Calu3 (cell line): ENCODE data around the gene STK38. TPM values are rescaled to one million over a fixed set of nuclear protein-coding genes. Genes with fewer than 3 reads are reported as not detected.

ENCODE experiments used
- BruUV-seq: library from RNA; stranded (reverse); fragments of 400-500 nt; replicated peaks from 2 replicates; lab custom pipeline; 2021; lab: Mats Ljungman, UMichigan
- CTCF ChIA-PET: fragments of 300-600 bp; sonication (Branson Sonifier 250); formaldehyde crosslinking; loops from one replicate; lab custom pipeline; 2022; ENCODE audit warnings: antibody characterized with exemption; lab: Charles Lee
- DNase-seq: peaks from one replicate; pipeline ENCODE4 v3.0.0; 2022
- H3K27ac Mint-ChIP-seq: one replicate; pipeline ENCODE4 v1.8.0; 2022; ENCODE audit warnings: mixed read lengths; ENCODE audit not compliant: unreplicated experiment
- H3K27me3 Mint-ChIP-seq: one replicate; pipeline ENCODE4 v1.8.0; 2022; ENCODE audit warnings: mixed read lengths; ENCODE audit not compliant: unreplicated experiment
- H3K36me3 Mint-ChIP-seq: one replicate; pipeline ENCODE4 v1.8.0; 2022; ENCODE audit warnings: mild to moderate bottlenecking, moderate library complexity, mixed read lengths; ENCODE audit not compliant: insufficient read depth, unreplicated experiment
- H3K4me1 Mint-ChIP-seq: one replicate; pipeline ENCODE4 v1.8.0; 2022; ENCODE audit warnings: mild to moderate bottlenecking, low read depth, mixed read lengths; ENCODE audit not compliant: unreplicated experiment
- H3K4me3 Mint-ChIP-seq: one replicate; pipeline ENCODE4 v1.8.0; 2022; ENCODE audit warnings: mild to moderate bottlenecking, low read depth, moderate library complexity, mixed read lengths; ENCODE audit not compliant: unreplicated experiment
- H3K9me3 Mint-ChIP-seq: one replicate; pipeline ENCODE4 v1.8.0; 2022; ENCODE audit warnings: low read depth, mixed read lengths; ENCODE audit not compliant: unreplicated experiment
- intact Hi-C: fragments of 100-400 bp; cut with micrococcal nuclease; formaldehyde crosslinking; loops from one replicate; pipeline ENCODE4 v1.10.0; 2022; ENCODE audit not compliant: unreplicated experiment
- total RNA-seq: library from RNA; stranded (reverse); gene quantifications from 2 replicates; pipeline ENCODE4 v1.2.3, GENCODE V29; 2022
- TF ChIP-seq, protein P1 (sequence below): fragments of 200-600 bp; IDR thresholded peaks from one replicate; pipeline ENCODE4 v1.8.0; 2022; ENCODE audit warnings: antibody characterized with exemption; ENCODE audit not compliant: unreplicated experiment

Gene STK38
- total RNA-seq, 1 experiment from 2014 or later: 70.3 TPM

DNA sequence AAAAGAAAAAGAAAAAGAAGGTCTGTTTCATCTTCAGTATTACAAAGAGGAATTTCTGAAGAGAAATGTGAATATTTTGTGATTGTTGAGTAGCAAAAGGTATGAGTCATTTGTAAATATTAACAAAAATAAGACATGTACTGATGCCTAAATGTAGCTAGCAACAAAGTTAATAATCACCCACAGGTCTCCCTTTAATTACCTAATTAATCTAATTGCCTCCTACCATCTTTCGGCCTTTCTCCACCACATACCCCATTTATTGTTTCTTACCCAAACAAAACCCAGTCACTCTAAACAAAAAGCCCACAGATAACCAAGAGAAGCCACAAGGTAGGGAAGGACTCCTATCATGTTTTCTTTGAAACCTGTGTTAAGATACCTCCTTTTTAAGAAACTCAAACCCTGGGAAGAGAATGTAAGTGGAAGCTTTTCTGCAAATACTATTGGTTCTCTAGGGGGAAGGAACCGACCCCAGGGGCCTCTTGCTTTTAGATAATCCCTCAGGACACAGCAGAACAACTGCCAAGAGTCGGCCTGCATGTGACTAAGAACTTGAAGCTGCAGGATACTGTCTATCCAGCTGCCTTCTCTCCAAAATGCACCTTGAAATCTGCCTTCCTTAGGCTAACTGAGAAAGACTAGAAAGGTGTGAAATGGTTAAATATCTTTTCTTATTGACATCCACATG is 16.1 kb upstream of the STK38 start:
- Mint-ChIP-seq H3K4me3 (no peak overlapping the region), H3K36me3 (no peaks in the 10 kb centered on the region), H3K9me3 (peaks cover 3% of the 10 kb centered on the region), H3K4me1 (peaks cover 13% of the 10 kb centered on the region), H3K27me3 (no peaks in the 10 kb centered on the region), H3K27ac (no peak overlapping the region)
- no TSS peak for BruUV-seq
- TF ChIP-seq, protein P1, sequence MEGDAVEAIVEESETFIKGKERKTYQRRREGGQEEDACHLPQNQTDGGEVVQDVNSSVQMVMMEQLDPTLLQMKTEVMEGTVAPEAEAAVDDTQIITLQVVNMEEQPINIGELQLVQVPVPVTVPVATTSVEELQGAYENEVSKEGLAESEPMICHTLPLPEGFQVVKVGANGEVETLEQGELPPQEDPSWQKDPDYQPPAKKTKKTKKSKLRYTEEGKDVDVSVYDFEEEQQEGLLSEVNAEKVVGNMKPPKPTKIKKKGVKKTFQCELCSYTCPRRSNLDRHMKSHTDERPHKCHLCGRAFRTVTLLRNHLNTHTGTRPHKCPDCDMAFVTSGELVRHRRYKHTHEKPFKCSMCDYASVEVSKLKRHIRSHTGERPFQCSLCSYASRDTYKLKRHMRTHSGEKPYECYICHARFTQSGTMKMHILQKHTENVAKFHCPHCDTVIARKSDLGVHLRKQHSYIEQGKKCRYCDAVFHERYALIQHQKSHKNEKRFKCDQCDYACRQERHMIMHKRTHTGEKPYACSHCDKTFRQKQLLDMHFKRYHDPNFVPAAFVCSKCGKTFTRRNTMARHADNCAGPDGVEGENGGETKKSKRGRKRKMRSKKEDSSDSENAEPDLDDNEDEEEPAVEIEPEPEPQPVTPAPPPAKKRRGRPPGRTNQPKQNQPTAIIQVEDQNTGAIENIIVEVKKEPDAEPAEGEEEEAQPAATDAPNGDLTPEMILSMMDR: no peak
- intact Hi-C loops: no loop called here
- DNase-seq: no peak
- CTCF ChIA-PET: interaction anchor here (0.9 kb wide), 1 partner anchor 18 kb away, joined by 3 read pairs; no protein-coding TSS in a partner anchor

DNA sequence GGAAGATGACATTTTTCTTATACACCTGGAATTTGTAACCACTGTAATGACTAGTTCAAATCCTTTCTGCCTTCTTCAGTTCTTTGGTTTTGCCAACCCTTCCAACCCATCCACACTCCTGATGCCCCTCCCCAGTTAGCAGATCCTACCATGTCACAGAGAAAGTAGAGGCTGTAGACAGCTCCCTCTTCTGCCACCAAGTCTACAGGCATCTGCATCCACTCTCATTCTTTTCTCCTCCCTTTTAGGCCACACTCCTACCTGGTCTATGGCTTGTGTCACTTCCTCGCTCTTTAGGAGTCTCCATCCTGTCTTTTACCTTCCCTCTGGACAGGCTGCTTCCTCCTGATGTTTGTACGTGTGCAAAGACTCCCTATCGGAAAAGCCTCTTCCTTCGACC is 13.5 kb upstream of the STK38 start:
- H3K9me3 Mint-ChIP-seq: peaks cover 3% of the 10 kb centered on the region
- no peaks in the 10 kb centered on the region for H3K36me3 Mint-ChIP-seq
- H3K4me3 Mint-ChIP-seq: no peak overlapping the region
- peaks cover 18% of the 10 kb centered on the region for H3K4me1 Mint-ChIP-seq
- H3K27ac Mint-ChIP-seq: no peak overlapping the region
- intact Hi-C loops: no loop called here
- CTCF ChIA-PET: no interaction called here
- H3K27me3 Mint-ChIP-seq: no peaks in the 10 kb centered on the region
- TF ChIP-seq, protein P1: no peak
- DNase-seq: no peak
- no TSS peak for BruUV-seq

DNA sequence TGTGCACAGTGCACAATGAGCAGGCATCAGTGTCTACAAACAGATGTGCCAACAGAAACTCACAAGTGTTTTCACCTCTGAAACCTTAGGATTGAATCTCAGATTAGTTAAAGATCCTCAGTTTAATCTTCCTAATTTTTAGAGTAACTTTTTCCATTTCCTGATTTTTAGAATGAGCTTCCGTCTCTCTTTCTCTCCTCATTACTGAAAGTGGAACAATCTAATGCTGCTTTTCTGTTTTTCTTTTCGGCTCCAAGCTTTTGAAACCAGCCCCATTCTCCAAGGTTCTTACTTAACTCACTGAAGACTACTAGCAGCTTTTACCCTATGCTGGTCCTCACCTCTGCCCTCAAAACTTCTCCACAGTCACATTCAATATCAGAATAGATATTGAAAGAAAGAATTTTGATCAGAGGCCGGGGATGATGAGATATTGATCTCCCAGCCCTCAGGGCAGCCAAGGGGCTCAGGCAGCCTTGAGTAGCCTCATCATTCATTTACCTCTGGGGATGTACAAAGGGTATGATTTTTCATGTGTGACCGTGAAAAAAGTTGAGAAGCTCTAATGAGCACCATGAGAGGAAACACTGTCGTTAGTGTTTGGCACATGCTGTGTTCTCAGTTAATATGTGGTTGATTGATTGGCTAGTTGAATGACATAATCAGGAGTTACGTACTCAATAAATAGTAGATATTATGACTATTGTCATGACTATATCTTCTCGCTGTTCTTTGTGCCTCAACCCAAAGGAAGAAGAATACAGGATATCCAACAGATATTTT is 11.9 kb upstream of the STK38 start:
- intact Hi-C loops: no loop called here
- H3K27me3 Mint-ChIP-seq: no peaks in the 10 kb centered on the region
- H3K4me1 Mint-ChIP-seq: peaks cover 21% of the 10 kb centered on the region
- H3K36me3 Mint-ChIP-seq: no peaks in the 10 kb centered on the region
- no peak for DNase-seq
- BruUV-seq: no TSS peak
- H3K27ac Mint-ChIP-seq: no peak overlapping the region
- peaks cover 3% of the 10 kb centered on the region for H3K9me3 Mint-ChIP-seq
- TF ChIP-seq, protein P1: no peak
- H3K4me3 Mint-ChIP-seq: no peak overlapping the region
- CTCF ChIA-PET: no interaction called here

DNA sequence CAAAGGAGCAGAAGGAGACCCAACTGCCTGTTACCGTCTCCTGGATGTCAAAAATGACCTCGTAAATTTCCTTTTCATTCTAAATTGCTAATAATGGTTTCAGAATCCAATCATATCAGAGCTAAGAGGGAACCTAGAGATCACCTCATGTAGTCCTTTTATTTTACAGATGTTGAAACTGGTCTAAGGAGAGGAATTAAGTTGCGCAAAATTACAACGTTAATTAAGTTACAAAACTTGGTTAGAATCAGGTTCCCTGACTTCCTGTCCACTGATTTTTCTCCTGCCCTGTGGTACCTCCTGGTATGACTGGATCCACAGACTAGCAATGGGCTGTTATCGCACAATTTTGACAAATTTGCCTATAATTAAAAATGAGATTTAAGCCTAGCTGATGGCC is 9.0 kb upstream of the STK38 start:
- Mint-ChIP-seq H3K27me3 (no peaks in the 10 kb centered on the region), H3K9me3 (no peaks in the 10 kb centered on the region), H3K4me3 (no peak overlapping the region), H3K27ac (no peak overlapping the region), H3K4me1 (peaks cover 8% of the 10 kb centered on the region), H3K36me3 (no peaks in the 10 kb centered on the region)
- TF ChIP-seq, protein P1: no peak
- no TSS peak for BruUV-seq
- CTCF ChIA-PET: no interaction called here
- intact Hi-C loops: no loop called here
- DNase-seq: no peak
